ENCODE results near the gene FBXW5. TPM values are rescaled to one million over a fixed set of nuclear protein-coding genes. Genes with fewer than 3 reads are reported as not detected.
A peak's percentile ranks its signal among the peaks of the same experiment; 100 is the strongest.

FBXW5 gene
- total RNA-seq, 1 experiment from 2014 or later: 62.2 TPM

GRCh38 chr9:136964833-136965422, 20.4 kb upstream of the FBXW5 start:
- Histone ChIP-seq H3K9ac (ENCODE audit: extremely low read depth, insufficient read length, low read length) (no peak overlapping the region), H3K18ac (ENCODE audit: insufficient read length, low read depth, low read length) (no peak overlapping the region), H2BK120ac (ENCODE audit: low read depth, low read length, poor library complexity, severe bottlenecking) (no peak overlapping the region), H2BK12ac (ENCODE audit: insufficient read length, low read depth, low read length) (no peak overlapping the region), H4K5ac (ENCODE audit: insufficient read length, low read depth, low read length) (no peak overlapping the region), H3K79me1 (ENCODE audit: insufficient read depth, low read depth, low read length, poor library complexity, severe bottlenecking) (no peaks in the 10 kb centered on the region), H2BK5ac (ENCODE audit: insufficient read length, low read length) (no peak overlapping the region), H3K56ac (ENCODE audit: insufficient read length, low read depth, low read length) (no peak overlapping the region), H3K14ac (ENCODE audit: insufficient read depth, low read length) (no peak overlapping the region), H3K4me2 (ENCODE audit: insufficient read depth, insufficient read length, low read length) (no peak overlapping the region), H2AFZ (ENCODE audit: low read length) (no peak overlapping the region), H2BK20ac (ENCODE audit: low read depth, low read length, poor library complexity, severe bottlenecking) (no peak overlapping the region), H3K9me3 (ENCODE audit: control insufficient read depth, low read depth, low read length) (no peaks in the 10 kb centered on the region), H2BK15ac (ENCODE audit: low read depth, low read length) (no peak overlapping the region), H3K23ac (ENCODE audit: insufficient read length, low read depth, low read length) (no peak overlapping the region), H2AK5ac (ENCODE audit: insufficient read length, low read length) (no peak overlapping the region), H4K8ac (replicated peaks; ENCODE audit: insufficient read length, low read depth, low read length) (no peak overlapping the region), H3K79me2 (ENCODE audit: insufficient read depth, low read length) (no peaks in the 10 kb centered on the region), H3K23me2 (ENCODE audit: insufficient read length, low read depth, low read length, poor library complexity, severe bottlenecking) (no peaks in the 10 kb centered on the region), H4K91ac (ENCODE audit: insufficient read length, low read depth, low read length) (no peak overlapping the region), H4K20me1 (ENCODE audit: control insufficient read depth, insufficient read depth, insufficient read length) (no peaks in the 10 kb centered on the region), H3K4ac (ENCODE audit: low read depth, low read length) (no peak overlapping the region), H3T11ph (ENCODE audit: low read length) (no peak overlapping the region), H3K27ac (ENCODE audit: insufficient read length, low read depth, low read length) (no peak overlapping the region), H3K4me1 (ENCODE audit: insufficient read depth, low read length) (peaks cover 2% of the 10 kb centered on the region; the same call in 1 of the 2 replicates), H3K27me3 (ENCODE audit: insufficient read depth, low read length) (no peaks in the 10 kb centered on the region)
- TF ChIP-seq, protein P1, sequence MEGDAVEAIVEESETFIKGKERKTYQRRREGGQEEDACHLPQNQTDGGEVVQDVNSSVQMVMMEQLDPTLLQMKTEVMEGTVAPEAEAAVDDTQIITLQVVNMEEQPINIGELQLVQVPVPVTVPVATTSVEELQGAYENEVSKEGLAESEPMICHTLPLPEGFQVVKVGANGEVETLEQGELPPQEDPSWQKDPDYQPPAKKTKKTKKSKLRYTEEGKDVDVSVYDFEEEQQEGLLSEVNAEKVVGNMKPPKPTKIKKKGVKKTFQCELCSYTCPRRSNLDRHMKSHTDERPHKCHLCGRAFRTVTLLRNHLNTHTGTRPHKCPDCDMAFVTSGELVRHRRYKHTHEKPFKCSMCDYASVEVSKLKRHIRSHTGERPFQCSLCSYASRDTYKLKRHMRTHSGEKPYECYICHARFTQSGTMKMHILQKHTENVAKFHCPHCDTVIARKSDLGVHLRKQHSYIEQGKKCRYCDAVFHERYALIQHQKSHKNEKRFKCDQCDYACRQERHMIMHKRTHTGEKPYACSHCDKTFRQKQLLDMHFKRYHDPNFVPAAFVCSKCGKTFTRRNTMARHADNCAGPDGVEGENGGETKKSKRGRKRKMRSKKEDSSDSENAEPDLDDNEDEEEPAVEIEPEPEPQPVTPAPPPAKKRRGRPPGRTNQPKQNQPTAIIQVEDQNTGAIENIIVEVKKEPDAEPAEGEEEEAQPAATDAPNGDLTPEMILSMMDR (conservative IDR thresholded peaks at IDR 0.05): no peak
- H3K4me1 Mint-ChIP-seq: peaks cover 7 to 12% of the 10 kb centered on the region in 2 experiments
- H3K4me3 Mint-ChIP-seq: peak overlapping the region in 1 of 2 experiments; percentile 50; a peak in 1 of 5 replicates
- peaks cover 16% of the 10 kb centered on the region for H3K27me3 Mint-ChIP-seq (ENCODE audit: low read depth)
- H3K9me3 Mint-ChIP-seq: no peaks in the 10 kb centered on the region
- no CpG with 5 or more reads among the region's 26 CpGs for WGBS (ENCODE audit: extremely low coverage, insufficient read length, low lambda C conversion rate)
- H3K36me3 Mint-ChIP-seq (ENCODE audit: insufficient read depth in 1 of 3, low read depth in 3 of 3): no peaks in the 10 kb centered on the region
- no peak overlapping the region for H3K27ac Mint-ChIP-seq
- no peak for DNase-seq
